Hepatocyte (in vitro differentiated cells): Measurements from ENCODE around the gene MAGEA1.
"Not testable (repeated sequence)": the region's sequence is repeated elsewhere in the genome, so short reads cannot be mapped to it uniquely, and the experiment has no call there.

Experiments
- CTCF ChIP-seq: fragments of 200-600 bp; sonication (generic); IDR thresholded peaks from 2 replicates; pipeline ENCODE4 v1.5.1; 2016; ENCODE audit warnings: antibody characterized with exemption, mild to moderate bottlenecking; ENCODE audit not compliant: poor library complexity
- EZH2phosphoT487 ChIP-seq: fragments of 200-600 bp; sonication (generic); IDR thresholded peaks from one replicate; pipeline ENCODE4 v1.6.1; 2018; ENCODE audit warnings: antibody characterized with exemption, mild to moderate bottlenecking, low read depth, moderate library complexity; ENCODE audit not compliant: unreplicated experiment, severe bottlenecking

DNA sequence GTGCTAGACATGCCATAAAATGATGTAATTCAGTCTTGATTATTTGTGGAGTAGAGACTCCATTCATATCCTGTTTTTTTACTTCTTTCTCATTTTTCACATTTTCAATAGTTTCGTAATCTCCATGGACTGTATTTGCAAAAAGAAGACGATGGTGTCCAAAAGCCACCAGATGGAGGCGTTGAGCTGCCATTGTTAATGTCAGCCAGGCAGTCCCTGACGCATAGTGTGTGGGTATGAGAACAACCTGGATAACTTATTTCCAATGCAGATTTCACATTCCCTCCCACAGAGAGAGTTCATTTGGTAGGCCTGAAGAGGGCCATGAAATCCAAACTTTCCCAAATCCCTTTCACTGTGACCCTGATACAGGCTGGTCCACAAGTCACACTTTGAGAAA, 40.0 kb upstream of the MAGEA1 start:
- not testable (repeated sequence) for TF ChIP-seq EZH2phosphoT487, CTCF
